IMR-90 (cell line): Measurements from ENCODE around the gene WEE1. TPM values are rescaled to one million over a fixed set of nuclear protein-coding genes. Genes with fewer than 3 reads are reported as not detected.

Source experiments
- ATAC-seq: fragments of 200-7000 bp; cut with Tn5 transposase; 2 replicates; pipeline ENCODE4 v1.9.1; 2020; ENCODE audit warnings: low read depth, mild to moderate bottlenecking, moderate library complexity
- BruUV-seq: library from RNA; stranded (reverse); fragments of 400-500 nt; replicated peaks from 2 replicates; lab custom pipeline; 2021; lab: Mats Ljungman, UMichigan
- CTCF ChIA-PET: fragments of 300-600 bp; formaldehyde crosslinking; extraction: SDS; loops from one replicate; lab custom pipeline; 2021; ENCODE audit warnings: antibody characterized with exemption; lab: Yijun Ruan, JAX
- POLR2A ChIA-PET: fragments of 300-600 bp; sonication (Branson Sonifier 250); formaldehyde crosslinking; loops from one replicate; lab custom pipeline; 2022; ENCODE audit warnings: antibody characterized with exemption; ENCODE audit not compliant: unreplicated experiment; lab: Charles Lee
- DNase-seq: peaks from one replicate; pipeline ENCODE4 v3.0.0; 2013
- H2AFZ ChIP-seq: replicated peaks from 2 replicates; pipeline ENCODE3; 2013; ENCODE audit warnings: low read length, mild to moderate bottlenecking; ENCODE audit not compliant: poor library complexity
- H2AK5ac ChIP-seq: 2 replicates; pipeline ENCODE4 v1.6.1; 2013; ENCODE audit warnings: low read depth, low read length, inconsistent platforms
- H2AK9ac ChIP-seq: replicated peaks from 2 replicates; pipeline ENCODE3; 2013; ENCODE audit warnings: mild to moderate bottlenecking, low read depth, low read length, moderate library complexity; ENCODE audit not compliant: poor library complexity
- H2BK120ac ChIP-seq: 2 replicates; pipeline ENCODE4 v1.6.1; 2013; ENCODE audit warnings: low read depth, low read length, inconsistent platforms
- H2BK15ac ChIP-seq: 3 replicates; pipeline ENCODE4 v1.6.1; 2013; ENCODE audit warnings: low read depth, low read length, inconsistent platforms
- H2BK20ac ChIP-seq: 2 replicates; pipeline ENCODE4 v1.6.1; 2013; ENCODE audit warnings: low read depth, mild to moderate bottlenecking, inconsistent platforms, low read length, moderate library complexity
- H2BK5ac ChIP-seq: 2 replicates; pipeline ENCODE4 v1.6.1; 2013; ENCODE audit warnings: mild to moderate bottlenecking, low read depth, low read length, inconsistent platforms; ENCODE audit not compliant: poor library complexity, severe bottlenecking
- H3K14ac ChIP-seq: replicated peaks from 2 replicates; pipeline ENCODE4 v1.6.1; 2013; ENCODE audit warnings: low read depth, low read length, inconsistent platforms
- H3K18ac ChIP-seq: 2 replicates; pipeline ENCODE4 v1.6.1; 2013; ENCODE audit warnings: low read depth, low read length, control low read depth
- H3K23ac ChIP-seq: 2 replicates; pipeline ENCODE4 v1.6.1; 2013; ENCODE audit warnings: low read depth, low read length, inconsistent platforms
- H3K27ac ChIP-seq: 2 replicates; pipeline ENCODE4 v1.5.1; 2013; ENCODE audit warnings: mild to moderate bottlenecking, control low read depth, low read length; ENCODE audit not compliant: insufficient read depth
- H3K27me3 ChIP-seq: 2 replicates; pipeline ENCODE4 v1.6.1; 2013; ENCODE audit warnings: low read length; ENCODE audit not compliant: control insufficient read depth, insufficient read depth
- H3K36me3 ChIP-seq: 2 replicates; pipeline ENCODE4 v1.6.1; 2013; ENCODE audit warnings: low read length, mixed read lengths; ENCODE audit not compliant: control insufficient read depth, insufficient read depth
- H3K4ac ChIP-seq: 2 replicates; pipeline ENCODE4 v1.6.1; 2013; ENCODE audit warnings: low read depth, low read length, inconsistent platforms
- H3K4me1 ChIP-seq: 2 replicates; pipeline ENCODE4 v1.6.1; 2013; ENCODE audit warnings: low read length, mixed read lengths; ENCODE audit not compliant: control insufficient read depth, insufficient read depth
- H3K4me2 ChIP-seq: 2 replicates; pipeline ENCODE4 v1.6.1; 2013; ENCODE audit warnings: low read depth, mild to moderate bottlenecking, control low read depth, low read length, moderate library complexity
- H3K4me3 ChIP-seq: 2 replicates; pipeline ENCODE4 v1.5.1; 2013; ENCODE audit warnings: low read depth, mild to moderate bottlenecking, control low read depth, low read length, moderate library complexity; ENCODE audit not compliant: insufficient read depth
- H3K56ac ChIP-seq: 2 replicates; pipeline ENCODE4 v1.6.1; 2013; ENCODE audit warnings: low read length, inconsistent platforms; ENCODE audit not compliant: insufficient read depth; ENCODE audit errors: extremely low read depth
- H3K79me1 ChIP-seq, 2 experiments: 2 replicates each; pipeline ENCODE4 v1.6.1; 2013; ENCODE audit warnings: low read length in 2 of 2, inconsistent platforms in 1 of 2, low read depth in 1 of 2
- H3K9ac ChIP-seq: 2 replicates; pipeline ENCODE4 v1.6.1; 2013; ENCODE audit warnings: low read depth, low read length, control low read depth
- H3K9me1 ChIP-seq: 2 replicates; pipeline ENCODE4 v1.6.1; 2013; ENCODE audit warnings: low read length, inconsistent platforms; ENCODE audit not compliant: insufficient read depth
- H3K9me3 ChIP-seq: 2 replicates; pipeline ENCODE4 v1.6.1; 2013; ENCODE audit warnings: low read length; ENCODE audit not compliant: control insufficient read depth, insufficient read depth
- H4K20me1 ChIP-seq: 2 replicates; pipeline ENCODE4 v1.6.1; 2013; ENCODE audit warnings: low read length, inconsistent platforms; ENCODE audit not compliant: insufficient read depth
- H4K5ac ChIP-seq: 2 replicates; pipeline ENCODE4 v1.6.1; 2013; ENCODE audit warnings: mild to moderate bottlenecking, low read depth, low read length, control low read depth
- H4K8ac ChIP-seq, 2 experiments: 2 replicates each; pipeline ENCODE4 v1.6.1; 2013; ENCODE audit warnings: low read depth in 2 of 2, low read length in 2 of 2, control low read depth in 1 of 2, inconsistent platforms in 1 of 2
- H4K91ac ChIP-seq: 2 replicates; pipeline ENCODE4 v1.6.1; 2013; ENCODE audit warnings: low read depth, low read length, inconsistent platforms; ENCODE audit not compliant: insufficient read depth
- CEBPB ChIP-seq: IDR thresholded peaks from 2 replicates; pipeline ENCODE4 v1.6.1; 2012; ENCODE audit warnings: low read depth, low read length, improper control_type of control experiment
- CHD1 ChIP-seq: IDR thresholded peaks from 2 replicates; pipeline ENCODE4 v1.6.1; 2012; ENCODE audit warnings: low read depth, low read length, improper control_type of control experiment
- ELK1 ChIP-seq: fragments of 150-350 bp; IDR thresholded peaks from 2 replicates; pipeline ENCODE4 v1.6.1; 2016; ENCODE audit warnings: low read depth, mild to moderate bottlenecking, low read length, moderate library complexity, borderline replicate concordance
- FOS ChIP-seq: fragments of 150-350 bp; IDR thresholded peaks from 2 replicates; pipeline ENCODE4 v1.6.1; 2016; ENCODE audit warnings: low read depth, low read length
- MAZ ChIP-seq: IDR thresholded peaks from 2 replicates; pipeline ENCODE4 v1.6.1; 2012; ENCODE audit warnings: low read depth, mild to moderate bottlenecking, low read length, improper control_type of control experiment, moderate library complexity, borderline replicate concordance
- MXI1 ChIP-seq: IDR thresholded peaks from 2 replicates; pipeline ENCODE4 v1.6.1; 2012; ENCODE audit warnings: low read depth, mild to moderate bottlenecking, low read length, moderate library complexity, borderline replicate concordance
- NFE2L2 ChIP-seq: fragments of 150-350 bp; IDR thresholded peaks from 2 replicates; pipeline ENCODE4 v1.6.1; 2016; ENCODE audit warnings: low read depth, mild to moderate bottlenecking, low read length
- POLR2A ChIP-seq: IDR thresholded peaks from 2 replicates; pipeline ENCODE4 v1.6.1; 2012; ENCODE audit warnings: mild to moderate bottlenecking, low read depth, low read length
- RCOR1 ChIP-seq: IDR thresholded peaks from 2 replicates; pipeline ENCODE4 v1.6.1; 2012; ENCODE audit warnings: mild to moderate bottlenecking, low read length, improper control_type of control experiment; ENCODE audit not compliant: insufficient replicate concordance
- RFX5 ChIP-seq: IDR thresholded peaks from 2 replicates; pipeline ENCODE4 v1.8.0; 2012; ENCODE audit warnings: low read depth, mild to moderate bottlenecking, low read length, moderate library complexity
- WGBS, 2 experiments: methylation state at CpG; one replicate each; pipeline versions ENCODE4 v1.1.5 to v1.1.7; 2013; ENCODE audit warnings: missing lambda C conversion rate in 2 of 2; ENCODE audit not compliant: insufficient read length in 1 of 2; ENCODE audit errors: extremely low coverage in 2 of 2; 5-methylcytosine and 5-hydroxymethylcytosine counted together
- dilution Hi-C: fragments of 300-500 bp; cut with HindIII; formaldehyde crosslinking; loops from one replicate; pipeline ENCODE4 v1.14.3; 2018; ENCODE audit warnings: low sequenced_read_pairs; ENCODE audit not compliant: unreplicated experiment
- in situ Hi-C: fragments of 300-500 bp; cut with MboI; formaldehyde crosslinking; loops from 3 replicates; pipeline ENCODE4 v1.14.3; 2019; ENCODE audit warnings: low sequenced_read_pairs, inconsistent platforms, mixed read lengths
- intact Hi-C: fragments of 100-400 bp; cut with micrococcal nuclease; formaldehyde crosslinking; loops from 2 replicates; pipeline ENCODE4 v1.10.0; 2022
- polyA plus RNA-seq, 3 experiments: library from polyadenylated mRNA; depleted of rRNA; stranded (reverse); fragments of >200 nt; gene quantifications; 2 replicates each; pipeline ENCODE4 v1.2.3, GENCODE V29; 2012; ENCODE audit warnings: low replicate concordance in 1 of 3
- total RNA-seq: library from RNA; depleted of rRNA; stranded (reverse); fragments of >200 nt; gene quantifications from 2 replicates; pipeline ENCODE4 v1.2.3, GENCODE V29; 2012
- TF ChIP-seq, protein P1 (sequence below): fragments of 150-350 bp; IDR thresholded peaks from 2 replicates; pipeline ENCODE4 v1.6.1; 2017; ENCODE audit warnings: mild to moderate bottlenecking, antibody characterized with exemption, low read length, low read depth
- TF ChIP-seq, protein P2 (sequence below): conservative IDR thresholded peaks from 2 replicates; pipeline ENCODE4 v1.5.1; 2012; ENCODE audit warnings: mild to moderate bottlenecking, low read depth, low read length, improper control_type of control experiment

Gene WEE1
- total and polyA plus RNA-seq, 2 of the 4 experiments (the other 2 are of a cell fraction) = 26.5 to 29.2 TPM

DNA sequence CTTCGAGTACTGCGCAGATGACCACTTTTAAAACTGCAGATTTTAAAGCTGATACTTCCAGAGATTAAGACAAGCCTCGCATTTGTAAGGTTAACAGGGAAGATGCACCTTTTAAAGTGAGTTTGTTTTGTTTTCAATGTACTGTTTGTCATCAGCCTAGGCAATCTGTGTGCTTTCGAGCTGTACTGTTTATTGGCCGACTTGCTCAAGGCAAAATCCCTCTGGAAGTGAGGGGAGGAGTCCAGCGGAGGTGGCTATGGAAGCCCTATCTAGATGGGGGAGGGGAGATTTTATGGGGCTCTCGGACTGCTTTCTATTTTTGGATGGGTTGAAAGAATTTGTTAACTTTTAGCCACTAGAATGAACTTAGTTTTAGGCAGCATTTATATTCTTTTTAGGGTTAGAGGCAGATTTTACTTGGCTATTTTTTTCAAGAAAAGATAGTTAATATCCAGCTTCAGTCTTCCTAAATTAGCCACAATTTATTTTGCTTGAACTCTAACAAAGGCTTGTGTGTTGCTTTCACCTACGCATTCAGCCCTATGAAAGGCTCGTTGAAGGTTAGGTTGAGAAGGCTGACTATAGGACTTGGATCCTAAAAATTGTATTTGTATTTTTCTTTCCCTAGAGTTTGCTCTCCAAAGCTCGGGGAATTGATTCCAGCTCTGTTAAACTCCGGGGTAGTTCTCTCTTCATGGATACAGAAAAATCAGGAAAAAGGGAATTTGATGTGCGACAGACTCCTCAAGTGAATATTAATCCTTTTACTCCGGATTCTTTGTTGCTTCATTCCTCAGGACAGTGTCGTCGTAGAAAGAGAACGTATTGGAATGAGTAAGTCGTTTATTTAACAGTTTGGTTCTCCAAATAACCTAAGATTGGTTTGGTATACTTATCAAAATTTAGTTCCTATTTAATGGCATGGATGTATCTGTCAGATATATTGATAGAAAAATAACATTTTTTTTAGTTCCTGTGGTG lies 2.1 kb downstream of the WEE1 start:
- WGBS, 2 experiments = 6% methylated on average over 3 of the region's 17 CpGs; no CpG with 5 or more reads in 1 of the 2 experiments
- DNase-seq (peak; percentile 87), ATAC-seq (peak; percentile 41)
- Histone ChIP-seq H2BK15ac (peak overlapping the region; percentile 78; the same call in 2 of the 3 replicates), H3K9ac (peak overlapping the region; percentile 97), H2BK5ac (peak overlapping the region; percentile 94), H3K4me2 (peak overlapping the region; percentile 65), H3K27ac (peak overlapping the region; percentile 93), H2BK120ac (peak overlapping the region; percentile 82), H2AK9ac (peak overlapping the region; percentile 91), H3K18ac (peak overlapping the region; percentile 94), H4K91ac (peak overlapping the region; percentile 95), H4K20me1 (peaks cover 3% of the 10 kb centered on the region), H3K23ac (peak overlapping the region; percentile 96), H3K9me1 (no peaks in the 10 kb centered on the region), H3K79me1 (peaks cover 2 to 18% of the 10 kb centered on the region in 2 experiments), H3K27me3 (no peaks in the 10 kb centered on the region), H3K9me3 (no peaks in the 10 kb centered on the region), H4K8ac (peak overlapping the region; percentile 72 to 88), H2BK20ac (peak overlapping the region; percentile 73), H3K36me3 (peaks cover 5% of the 10 kb centered on the region), H3K4me3 (peak overlapping the region; percentile 76), H3K56ac (peak overlapping the region; percentile 98), H3K14ac (peak overlapping the region; percentile 97), H2AFZ (no peak overlapping the region), H4K5ac (peak overlapping the region; percentile 87), H2AK5ac (peak overlapping the region; percentile 83), H3K4ac (peak overlapping the region; percentile 86), H3K4me1 (no peaks in the 10 kb centered on the region)
- intact Hi-C loops = loop anchor here (1.0 kb wide), 1 partner anchor 38 kb away; no protein-coding TSS in a partner anchor
- POLR2A ChIA-PET = interaction anchor here (0.6 to 0.9 kb wide), 3 partner anchors 12 to 155 kb away, joined by 3 read pairs; no protein-coding TSS in a partner anchor
- dilution Hi-C loops = no loop called here
- in situ Hi-C loops = no loop called here
- CTCF ChIA-PET = interaction anchor here (1.0 to 1.7 kb wide), 3 partner anchors 15 to 69 kb away, joined by 3 to 5 read pairs (median 4); no protein-coding TSS in a partner anchor
- TSS peak; percentile 47 for BruUV-seq
- TF ChIP-seq RFX5 = no peak
- no peak for TF ChIP-seq RCOR1
- peak; percentile 87 for TF ChIP-seq POLR2A
- no peak; the same call in 1 of the 2 replicates for TF ChIP-seq MAZ
- no peak for TF ChIP-seq ELK1
- no peak for TF ChIP-seq NFE2L2
- TF ChIP-seq FOS = no peak
- TF ChIP-seq, protein P1, sequence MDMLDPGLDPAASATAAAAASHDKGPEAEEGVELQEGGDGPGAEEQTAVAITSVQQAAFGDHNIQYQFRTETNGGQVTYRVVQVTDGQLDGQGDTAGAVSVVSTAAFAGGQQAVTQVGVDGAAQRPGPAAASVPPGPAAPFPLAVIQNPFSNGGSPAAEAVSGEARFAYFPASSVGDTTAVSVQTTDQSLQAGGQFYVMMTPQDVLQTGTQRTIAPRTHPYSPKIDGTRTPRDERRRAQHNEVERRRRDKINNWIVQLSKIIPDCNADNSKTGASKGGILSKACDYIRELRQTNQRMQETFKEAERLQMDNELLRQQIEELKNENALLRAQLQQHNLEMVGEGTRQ = no peak
- peak; percentile 38; the same call in 1 of the 2 replicates for TF ChIP-seq CEBPB
- TF ChIP-seq, protein P2, sequence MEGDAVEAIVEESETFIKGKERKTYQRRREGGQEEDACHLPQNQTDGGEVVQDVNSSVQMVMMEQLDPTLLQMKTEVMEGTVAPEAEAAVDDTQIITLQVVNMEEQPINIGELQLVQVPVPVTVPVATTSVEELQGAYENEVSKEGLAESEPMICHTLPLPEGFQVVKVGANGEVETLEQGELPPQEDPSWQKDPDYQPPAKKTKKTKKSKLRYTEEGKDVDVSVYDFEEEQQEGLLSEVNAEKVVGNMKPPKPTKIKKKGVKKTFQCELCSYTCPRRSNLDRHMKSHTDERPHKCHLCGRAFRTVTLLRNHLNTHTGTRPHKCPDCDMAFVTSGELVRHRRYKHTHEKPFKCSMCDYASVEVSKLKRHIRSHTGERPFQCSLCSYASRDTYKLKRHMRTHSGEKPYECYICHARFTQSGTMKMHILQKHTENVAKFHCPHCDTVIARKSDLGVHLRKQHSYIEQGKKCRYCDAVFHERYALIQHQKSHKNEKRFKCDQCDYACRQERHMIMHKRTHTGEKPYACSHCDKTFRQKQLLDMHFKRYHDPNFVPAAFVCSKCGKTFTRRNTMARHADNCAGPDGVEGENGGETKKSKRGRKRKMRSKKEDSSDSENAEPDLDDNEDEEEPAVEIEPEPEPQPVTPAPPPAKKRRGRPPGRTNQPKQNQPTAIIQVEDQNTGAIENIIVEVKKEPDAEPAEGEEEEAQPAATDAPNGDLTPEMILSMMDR = no peak
- TF ChIP-seq CHD1 = peak; percentile 41; the same call in 1 of the 2 replicates
- TF ChIP-seq MXI1 = no peak
